ENCODE results near the gene ANKRD11.
A peak's percentile ranks its signal among the peaks of the same experiment; 100 is the strongest.

The ANKRD11 gene

GRCh38 chr16:89453501-89454321 lies 36.6 kb downstream of the ANKRD11 start:
- peak; percentile 33 for TF ChIP-seq CTCF (IDR thresholded peaks at IDR 0.05; ENCODE audit: low read length, missing control alignments)
- DNase-seq (ENCODE audit: low read depth), result peak; percentile 44
- H3K4me3 ChIP-seq (replicated peaks; ENCODE audit: low read depth, low read length), result no peak overlapping the region

DNA sequence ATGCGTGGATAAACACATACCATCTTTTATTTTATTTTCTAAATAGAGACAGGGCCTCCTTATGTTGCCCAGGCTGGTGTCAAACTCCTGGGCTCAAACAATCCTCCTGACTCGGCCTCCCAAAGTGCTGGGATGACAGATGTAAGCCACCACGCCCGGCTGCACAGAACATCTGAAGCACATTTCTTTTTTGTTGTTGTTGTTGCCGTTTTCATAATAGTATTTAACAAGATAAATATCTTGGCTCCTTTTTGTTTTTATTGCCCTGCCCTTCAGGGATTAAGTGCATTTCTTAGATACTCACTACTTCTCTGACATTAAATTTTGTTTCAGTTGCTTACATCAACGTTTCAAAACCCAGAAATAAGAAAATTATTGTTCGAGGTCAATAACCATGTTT lies 37.4 kb downstream of the ANKRD11 start:
- no peak for TF ChIP-seq CTCF (IDR thresholded peaks at IDR 0.05; ENCODE audit: low read length, missing control alignments)
- H3K4me3 ChIP-seq (replicated peaks; ENCODE audit: low read depth, low read length), result no peak overlapping the region
- no peak for DNase-seq (ENCODE audit: low read depth)

- H3K4me3 ChIP-seq (replicated peaks; ENCODE audit: low read depth, low read length), result no peak overlapping the region
- no peak for TF ChIP-seq CTCF (IDR thresholded peaks at IDR 0.05; ENCODE audit: low read length, missing control alignments)
- no peak for DNase-seq (ENCODE audit: low read depth)
These were observed 38.1 kb downstream of the ANKRD11 start for GRCh38 chr16:89452241-89452640.

- no peak for TF ChIP-seq CTCF (IDR thresholded peaks at IDR 0.05; ENCODE audit: low read length, missing control alignments)
- H3K4me3 ChIP-seq (replicated peaks; ENCODE audit: low read depth, low read length), result no peak overlapping the region
- DNase-seq (ENCODE audit: low read depth), result no peak
These were observed 39.8 kb downstream of the ANKRD11 start for GRCh38 chr16:89450537-89450936.

DNA sequence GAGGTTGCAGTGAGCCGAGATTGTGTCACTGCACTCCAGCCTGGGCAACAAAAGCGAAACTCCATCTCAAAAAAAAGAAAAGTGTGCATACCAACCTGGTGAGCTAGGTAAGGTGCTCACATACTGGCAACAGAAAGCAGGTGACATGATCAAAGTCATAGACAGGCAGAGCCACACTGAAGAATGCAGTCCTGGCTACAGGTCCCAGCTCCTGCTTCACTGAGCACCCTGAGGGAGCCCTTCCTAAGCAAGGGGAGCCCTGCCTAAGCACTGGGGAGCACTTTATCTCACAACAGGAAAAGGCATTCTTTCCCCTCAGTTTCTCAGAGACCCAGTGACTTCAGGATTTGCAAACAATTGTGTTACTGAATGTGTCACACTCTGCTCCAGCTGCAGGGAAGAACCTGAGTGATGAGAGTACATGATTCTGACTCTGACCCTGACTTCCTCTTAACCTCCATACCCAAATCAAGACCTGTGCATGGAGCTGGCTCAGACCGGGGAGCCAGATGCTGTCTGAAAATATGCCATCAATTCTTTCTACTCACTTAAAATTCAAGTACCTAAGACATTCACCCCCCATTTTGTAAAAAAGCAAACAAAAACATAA lies 40.5 kb downstream of the ANKRD11 start:
- DNase-seq (ENCODE audit: low read depth), result peak; percentile 47
- no peak for TF ChIP-seq CTCF (IDR thresholded peaks at IDR 0.05; ENCODE audit: low read length, missing control alignments)
- H3K4me3 ChIP-seq (replicated peaks; ENCODE audit: low read depth, low read length), result no peak overlapping the region

DNA sequence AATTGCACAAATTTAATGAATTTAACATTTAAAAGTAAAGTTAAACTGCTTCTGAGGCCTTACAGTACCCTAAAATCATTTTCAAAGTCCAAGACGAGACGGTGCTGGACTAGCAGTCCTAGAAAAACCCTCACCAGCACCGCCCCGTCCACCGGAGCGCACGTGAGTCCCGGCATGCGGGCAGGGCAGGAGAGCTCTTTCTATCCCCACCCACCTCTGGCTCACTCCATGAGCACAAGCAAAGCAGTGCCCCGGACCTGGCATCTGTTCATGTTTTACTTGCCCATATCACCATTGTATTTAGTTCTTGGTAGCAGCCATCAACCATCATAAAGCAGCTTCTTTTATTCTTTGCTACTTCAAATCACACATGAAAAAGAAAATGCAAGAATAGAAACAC lies 41.7 kb downstream of the ANKRD11 start:
- DNase-seq (ENCODE audit: low read depth), result no peak
- TF ChIP-seq CTCF (IDR thresholded peaks at IDR 0.05; ENCODE audit: low read length, missing control alignments), result no peak
- no peak overlapping the region for H3K4me3 ChIP-seq (replicated peaks; ENCODE audit: low read depth, low read length)

DNA sequence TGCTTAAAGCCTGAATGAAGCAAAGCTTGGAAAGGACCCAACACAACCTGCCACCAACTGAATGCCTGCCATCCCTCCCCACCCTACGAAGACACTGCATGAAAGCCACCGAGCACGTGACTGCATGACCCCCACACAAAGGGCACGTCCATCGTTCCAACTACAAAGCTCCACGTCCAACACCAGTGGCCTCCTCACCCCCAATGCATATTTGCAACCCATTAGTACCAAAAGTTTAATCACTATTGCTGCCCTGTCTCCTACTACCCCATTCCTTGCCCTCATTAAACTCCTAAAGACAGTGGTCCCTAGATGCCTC lies 43.4 kb downstream of the ANKRD11 start:
- DNase-seq (ENCODE audit: low read depth), result no peak
- no peak for TF ChIP-seq CTCF (IDR thresholded peaks at IDR 0.05; ENCODE audit: low read length, missing control alignments)
- H3K4me3 ChIP-seq (replicated peaks; ENCODE audit: low read depth, low read length), result no peak overlapping the region

All from fibroblast of pulmonary artery (primary cell).